Heart right ventricle (tissue), 16 donors: Measurements from ENCODE around the gene TIMP3. TPM values are rescaled to one million over a fixed set of nuclear protein-coding genes. Genes with fewer than 3 reads are reported as not detected.

Source experiments
- ATAC-seq, 8 donors: fragments of 200-7000 bp; cut with Tn5 transposase; one replicate each; pipeline ENCODE4 v1.9.1; 2020; ENCODE audit warnings: mild to moderate bottlenecking in 8 of 8, moderate library complexity in 8 of 8, moderate number of reproducible peaks in 1 of 8
- DNase-seq, 2 donors: peaks; one replicate each; pipeline ENCODE4 v3.0.0-alpha.2; 2020
- H3K27ac ChIP-seq, 10 donors: fragments of 200-600 bp; sonication (generic) in 2 of 10; one replicate each; pipeline versions ENCODE4 v1.5.0 to v1.8.0; 2020 to 2022; ENCODE audit warnings: mild to moderate bottlenecking in 3 of 10
- H3K27me3 ChIP-seq, 7 donors: fragments of 200-600 bp; one replicate each; pipeline ENCODE4 v1.8.0; 2021 to 2022; ENCODE audit warnings: mild to moderate bottlenecking in 2 of 7
- H3K36me3 ChIP-seq, 9 donors: fragments of 200-600 bp; sonication (generic) in 1 of 9; one replicate each; pipeline versions ENCODE4 v1.5.0 to v1.8.0; 2020 to 2022; ENCODE audit warnings: mild to moderate bottlenecking in 2 of 9
- H3K4me1 ChIP-seq, 9 donors: fragments of 200-600 bp; sonication (generic) in 1 of 9; one replicate each; pipeline versions ENCODE4 v1.5.0 to v1.8.0; 2020 to 2022; ENCODE audit warnings: mild to moderate bottlenecking in 4 of 9
- H3K4me3 ChIP-seq, 10 donors: fragments of 200-600 bp; sonication (generic) in 2 of 10; one replicate each; pipeline versions ENCODE4 v1.5.0 to v1.8.0; 2020 to 2022; ENCODE audit warnings: mild to moderate bottlenecking in 7 of 10, moderate library complexity in 2 of 10
- H3K9me3 ChIP-seq, 11 donors: fragments of 200-600 bp in 10 of 11; sonication (generic) in 2 of 11; one replicate each; pipeline versions ENCODE4 v1.5.0 to v1.8.0; 2013 to 2022; ENCODE audit warnings: mild to moderate bottlenecking in 2 of 11, control low read depth in 1 of 11, moderate library complexity in 1 of 11
- CTCF ChIP-seq, 9 donors: fragments of 200-600 bp; sonication (generic) in 2 of 9; IDR thresholded peaks; one replicate each; pipeline versions ENCODE4 v1.5.0 to v1.8.0; 2021 to 2022; ENCODE audit warnings: antibody characterized with exemption in 9 of 9, mild to moderate bottlenecking in 5 of 9, moderate library complexity in 1 of 9
- WGBS, 2 donors: extraction: QIAGEN DNeasy Blood & Tissue Kit; methylation state at CpG; one replicate each; pipeline ENCODE4 v1.1.7; 2013; ENCODE audit warnings: inconsistent platforms in 1 of 2; 5-methylcytosine and 5-hydroxymethylcytosine counted together
- intact Hi-C, 10 donors: fragments of 100-400 bp; cut with DNase I; formaldehyde crosslinking; loops; one replicate each; pipeline versions ENCODE4 v1.11.1 to v1.14.2; 2022
- polyA plus RNA-seq, 2 donors: library from polyadenylated mRNA; stranded (reverse); fragments of 200-250 nt; gene quantifications; one replicate each; pipeline ENCODE4 v1.2.3, GENCODE V29; 2013
- total RNA-seq, 10 donors: library from RNA; stranded (reverse); fragmentation: NEBNext Ultra II Directional in 3 of 10; extraction: Animal tissue kit (Norgen Biotek cat#: 25700) in 3 of 10; gene quantifications; one replicate each; pipeline versions ENCODE4 v1.2.1 to v1.2.4, GENCODE V29; 2021 to 2023
- donor health status: Arrhythmogenic right ventricular cardiomyopathy.
- donor health status: ischemic (EF 13 %, LVEDD 7.1; RV severe dilation, severe dysfunction).
- donor health status: healthy with polysubstance abuse.
- donor health status: DM: no; HTN: yes; CAD: no.
- donor health status: DM: no; HTN: no; CAD: no.
- donor health status: ischemic (EF 25% LVEDD 6.9; RV normal size, moderate dysfunction).
- donor health status: ischemic (EF 25% LVEDD 5.7; RV mildly dilated, moderate dysfunction).
- donor health status: healthy.
- donor health status: DM: yes; HTN: yes; CAD: no.
- donor health status: Ischemic cardiomyopathy.
- donor health status: ischemic (EF 35%, LVEDD 5.7; RV mildly dilated, moderate dysfunction).
- donor health status: nonischemic (EF 11% LVEDD 7.7; RV severe dilation, severe dysfunction).
- donor health status: DM: yes; HTN: yes; CAD: no.
- donor health status: PGD.
- donor health status: ischemic (EF 29% LVEDD 5.4; RV normal size, mild dysfunction).
- donor health status: nonischemic (EF 23%, LVEDD 6.1; RV moderate dilation, normal function).

The TIMP3 gene
- total and polyA plus RNA-seq, 12 donors: 91.9 to 380 (median 157) TPM

- intact Hi-C loops: loop anchor here in 2 of 10 donors (5.0 to 10.0 kb wide), 3 partner anchors 112 to 142 kb away; no protein-coding TSS in a partner anchor
- Histone ChIP-seq H3K4me3 (no peak overlapping the region), H3K27me3 (no peaks in the 10 kb centered on the region), H3K27ac (peak overlapping the region in 1 of 10 donors; percentile 2), H3K4me1 (peaks cover 45 to 100% (median 94%) of the 10 kb centered on the region in 9 donors), H3K9me3 (no peaks in the 10 kb centered on the region), H3K36me3 (peaks cover 0 to 24% (median 0%) of the 10 kb centered on the region in 9 donors)
- no peak for TF ChIP-seq CTCF (IDR thresholded peaks at IDR 0.05)
- ATAC-seq: no peak
- WGBS, 2 donors: 87 to 94% methylated on average over 8 of the region's 8 CpGs
- no peak for DNase-seq
Observed at GRCh38 chr22:32843300-32843699, 41.8 kb downstream of the TIMP3 start.

GRCh38 chr22:32844251-32844650, 42.7 kb downstream of the TIMP3 start:
- 96 to 97% methylated on average over 1 of the region's 1 CpG for WGBS, 2 donors
- peaks cover 43 to 100% (median 94%) of the 10 kb centered on the region in 9 donors for H3K4me1 ChIP-seq
- peaks cover 0 to 24% (median 0%) of the 10 kb centered on the region in 9 donors for H3K36me3 ChIP-seq
- intact Hi-C loops: loop anchor here in 2 of 10 donors (5.0 to 10.0 kb wide), 3 partner anchors 111 to 141 kb away; no protein-coding TSS in a partner anchor
- no peak for TF ChIP-seq CTCF (IDR thresholded peaks at IDR 0.05)
- ATAC-seq (no peak), DNase-seq (no peak)
- no peaks in the 10 kb centered on the region for H3K27me3 ChIP-seq
- H3K4me3 ChIP-seq: no peak overlapping the region
- H3K27ac ChIP-seq: peak overlapping the region in 1 of 10 donors; percentile 18
- H3K9me3 ChIP-seq: no peaks in the 10 kb centered on the region

- peak overlapping the region in 8 of 10 donors; percentile 17 to 90 (median 60) for H3K27ac ChIP-seq
- H3K4me1 ChIP-seq: peaks cover 49 to 100% (median 94%) of the 10 kb centered on the region in 9 donors
- no peaks in the 10 kb centered on the region for H3K27me3 ChIP-seq
- peaks cover 0 to 34% (median 3%) of the 10 kb centered on the region in 9 donors for H3K36me3 ChIP-seq
- no peaks in the 10 kb centered on the region for H3K9me3 ChIP-seq
- peak overlapping the region in 5 of 10 donors; percentile 2 to 29 (median 14) for H3K4me3 ChIP-seq
- intact Hi-C loops: loop anchor here in 3 of 10 donors (5.0 to 10.0 kb wide), 3 partner anchors 40 to 138 kb away; no protein-coding TSS in a partner anchor
- no peak for TF ChIP-seq CTCF (IDR thresholded peaks at IDR 0.05)
- peak in 5 of 8 donors; percentile 3 to 31 (median 10) for ATAC-seq
- peak; percentile 44 to 57 for DNase-seq
- WGBS, 2 donors: 13 to 23% methylated on average over 14 of the region's 14 CpGs
Observed at GRCh38 chr22:32846780-32847491, 45.4 kb downstream of the TIMP3 start.

GRCh38 chr22:32848226-32848625, 46.7 kb downstream of the TIMP3 start:
- Histone ChIP-seq H3K9me3 (no peaks in the 10 kb centered on the region), H3K27me3 (no peaks in the 10 kb centered on the region), H3K27ac (peak overlapping the region in 5 of 10 donors; percentile 10 to 90 (median 67)), H3K4me3 (no peak overlapping the region), H3K36me3 (peaks cover 0 to 27% (median 3%) of the 10 kb centered on the region in 9 donors), H3K4me1 (peaks cover 56 to 100% (median 94%) of the 10 kb centered on the region in 9 donors)
- intact Hi-C loops: loop anchor here in 3 of 10 donors (5.0 to 10.0 kb wide), 3 partner anchors 41 to 137 kb away; no protein-coding TSS in a partner anchor
- WGBS, 2 donors: 31 to 44% methylated on average over 1 of the region's 1 CpG
- TF ChIP-seq CTCF (IDR thresholded peaks at IDR 0.05): no peak
- ATAC-seq (no peak), DNase-seq (no peak)
